Measurements from ENCODE around the gene BTAF1. TPM values are rescaled to one million over a fixed set of nuclear protein-coding genes. Genes with fewer than 3 reads are reported as not detected.

Gene BTAF1
- total RNA-seq, 1 donor, result 47.4 TPM

DNA sequence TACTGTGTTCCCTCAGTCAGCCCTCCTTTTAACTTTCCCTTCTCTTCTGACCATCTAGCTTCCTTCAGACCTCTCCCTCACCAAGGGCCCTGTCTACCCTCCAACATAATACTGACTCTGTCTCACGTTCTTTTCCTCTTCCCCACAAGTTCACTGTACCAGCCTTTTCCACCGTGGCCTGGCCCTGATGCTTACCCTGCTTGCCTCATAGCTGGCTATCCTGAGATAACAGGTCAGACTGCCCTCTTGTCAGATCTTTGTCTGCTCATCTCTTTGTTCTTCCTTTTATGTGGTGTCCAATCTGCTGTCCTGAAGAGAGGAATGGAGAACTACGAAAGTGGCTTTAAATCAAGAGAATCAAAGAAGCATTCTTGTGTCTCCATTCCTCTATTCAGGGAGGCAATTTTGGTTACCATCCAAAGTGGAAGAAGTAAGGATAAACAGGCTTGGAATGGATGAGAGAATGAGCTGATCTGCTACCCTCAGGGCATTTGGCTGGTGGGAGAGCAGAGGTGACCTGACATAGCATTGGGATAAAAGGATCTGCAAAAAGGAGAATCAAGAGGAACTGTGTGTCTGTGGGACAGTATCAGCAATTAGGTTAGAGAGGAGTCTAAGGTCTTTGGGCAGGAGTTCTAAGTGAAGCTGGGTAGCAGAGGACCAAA is 8.1 kb downstream of the BTAF1 start:
- no peaks in the 10 kb centered on the region for H3K27me3 ChIP-seq (ENCODE audit: insufficient read depth, low read length)
- peaks cover 4% of the 10 kb centered on the region for H3K4me1 ChIP-seq (ENCODE audit: insufficient read depth, low read length)
- H2AFZ ChIP-seq (ENCODE audit: low read length), result no peak overlapping the region
- no peak overlapping the region for H3K4me3 ChIP-seq (ENCODE audit: insufficient read depth, low read length)
- H3K9me3 ChIP-seq (ENCODE audit: low read depth, low read length), result no peaks in the 10 kb centered on the region
- no peak for DNase-seq (ENCODE audit: insufficient read length, low spot score, missing footprints)
- no peak for TF ChIP-seq CTCF (IDR thresholded peaks at IDR 0.05; ENCODE audit: extremely low read depth, low read depth, low read length)
- no peak overlapping the region for H3K4me2 ChIP-seq (ENCODE audit: insufficient read depth, low read length)
- peaks cover 17% of the 10 kb centered on the region for H3K36me3 ChIP-seq (ENCODE audit: insufficient read depth, low read length)
- H4K20me1 ChIP-seq (ENCODE audit: insufficient read depth, low read length), result peaks cover 48% of the 10 kb centered on the region
- H3K79me2 ChIP-seq (ENCODE audit: insufficient read depth, low read length), result peaks cover 93% of the 10 kb centered on the region
- no peak overlapping the region for H3K27ac ChIP-seq (ENCODE audit: low read depth, low read length)

GRCh38 chr10:91932737-91933136 is 9.2 kb downstream of the BTAF1 start:
- Histone ChIP-seq H4K20me1 (ENCODE audit: insufficient read depth, low read length) (peaks cover 45% of the 10 kb centered on the region), H3K79me2 (ENCODE audit: insufficient read depth, low read length) (peaks cover 91% of the 10 kb centered on the region), H3K36me3 (ENCODE audit: insufficient read depth, low read length) (peaks cover 20% of the 10 kb centered on the region), H3K27ac (ENCODE audit: low read depth, low read length) (no peak overlapping the region), H3K9me3 (ENCODE audit: low read depth, low read length) (no peaks in the 10 kb centered on the region), H2AFZ (ENCODE audit: low read length) (no peak overlapping the region), H3K4me1 (ENCODE audit: insufficient read depth, low read length) (peaks cover 4% of the 10 kb centered on the region), H3K4me2 (ENCODE audit: insufficient read depth, low read length) (no peak overlapping the region), H3K4me3 (ENCODE audit: insufficient read depth, low read length) (no peak overlapping the region), H3K27me3 (ENCODE audit: insufficient read depth, low read length) (no peaks in the 10 kb centered on the region)
- no peak for DNase-seq (ENCODE audit: insufficient read length, low spot score, missing footprints)
- TF ChIP-seq CTCF (IDR thresholded peaks at IDR 0.05; ENCODE audit: extremely low read depth, low read depth, low read length), result no peak

DNA sequence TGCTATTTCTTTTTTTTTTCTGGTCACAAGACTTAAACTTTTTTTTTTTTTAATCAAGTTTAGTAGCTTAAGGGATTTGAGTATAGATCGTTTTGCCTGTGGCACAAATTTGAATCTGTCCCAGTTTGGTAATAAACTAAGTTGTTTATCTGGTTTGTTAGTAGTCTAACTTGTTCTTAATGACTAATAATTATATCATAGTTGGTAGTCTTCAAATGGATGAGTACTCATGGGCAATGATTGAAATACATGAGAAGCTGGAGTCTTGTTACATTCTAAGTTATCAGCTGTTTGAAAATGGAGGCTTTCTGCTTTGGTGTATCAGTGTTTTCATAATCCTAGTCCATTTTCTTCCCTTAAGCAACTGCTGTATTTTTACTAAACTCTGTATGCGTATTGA is 12.3 kb downstream of the BTAF1 start:
- H4K20me1 ChIP-seq (ENCODE audit: insufficient read depth, low read length), result peaks cover 29% of the 10 kb centered on the region
- no peaks in the 10 kb centered on the region for H3K9me3 ChIP-seq (ENCODE audit: low read depth, low read length)
- H2AFZ ChIP-seq (ENCODE audit: low read length), result no peak overlapping the region
- H3K4me1 ChIP-seq (ENCODE audit: insufficient read depth, low read length), result no peaks in the 10 kb centered on the region
- H3K27ac ChIP-seq (ENCODE audit: low read depth, low read length), result no peak overlapping the region
- no peak overlapping the region for H3K4me2 ChIP-seq (ENCODE audit: insufficient read depth, low read length)
- no peak overlapping the region for H3K4me3 ChIP-seq (ENCODE audit: insufficient read depth, low read length)
- peaks cover 91% of the 10 kb centered on the region for H3K79me2 ChIP-seq (ENCODE audit: insufficient read depth, low read length)
- H3K27me3 ChIP-seq (ENCODE audit: insufficient read depth, low read length), result no peaks in the 10 kb centered on the region
- DNase-seq (ENCODE audit: insufficient read length, low spot score, missing footprints), result no peak
- no peak for TF ChIP-seq CTCF (IDR thresholded peaks at IDR 0.05; ENCODE audit: extremely low read depth, low read depth, low read length)
- peaks cover 20% of the 10 kb centered on the region for H3K36me3 ChIP-seq (ENCODE audit: insufficient read depth, low read length)

- H3K36me3 ChIP-seq (ENCODE audit: insufficient read depth, low read length), result peaks cover 22% of the 10 kb centered on the region
- H2AFZ ChIP-seq (ENCODE audit: low read length), result no peak overlapping the region
- H3K4me3 ChIP-seq (ENCODE audit: insufficient read depth, low read length), result no peak overlapping the region
- no peak for TF ChIP-seq CTCF (IDR thresholded peaks at IDR 0.05; ENCODE audit: extremely low read depth, low read depth, low read length)
- no peaks in the 10 kb centered on the region for H3K27me3 ChIP-seq (ENCODE audit: insufficient read depth, low read length)
- peaks cover 4% of the 10 kb centered on the region for H3K4me1 ChIP-seq (ENCODE audit: insufficient read depth, low read length)
- no peak for DNase-seq (ENCODE audit: insufficient read length, low spot score, missing footprints)
- peaks cover 11% of the 10 kb centered on the region for H4K20me1 ChIP-seq (ENCODE audit: insufficient read depth, low read length)
- no peak overlapping the region for H3K4me2 ChIP-seq (ENCODE audit: insufficient read depth, low read length)
- H3K79me2 ChIP-seq (ENCODE audit: insufficient read depth, low read length), result peaks cover 61% of the 10 kb centered on the region
- H3K9me3 ChIP-seq (ENCODE audit: low read depth, low read length), result no peaks in the 10 kb centered on the region
- no peak overlapping the region for H3K27ac ChIP-seq (ENCODE audit: low read depth, low read length)
These were observed 16.1 kb downstream of the BTAF1 start for GRCh38 chr10:91939653-91940052.

Data from osteoblast (primary cell).